NCI-H2107 treated with DMSO at 0.1 percent for 48 hours (cell line): ENCODE data around the gene MICAL3.
A peak's percentile ranks its signal among the peaks of the same experiment; 100 is the strongest.
"Not testable (repeated sequence)": the region's sequence is repeated elsewhere in the genome, so short reads cannot be mapped to it uniquely, and the experiment has no call there.

Experiments
- DNase-seq: peaks from one replicate; lab custom pipeline; 2025; ENCODE audit not compliant: unreplicated experiment; lab: John Stamatoyannopoulos, UW

Gene MICAL3

DNA sequence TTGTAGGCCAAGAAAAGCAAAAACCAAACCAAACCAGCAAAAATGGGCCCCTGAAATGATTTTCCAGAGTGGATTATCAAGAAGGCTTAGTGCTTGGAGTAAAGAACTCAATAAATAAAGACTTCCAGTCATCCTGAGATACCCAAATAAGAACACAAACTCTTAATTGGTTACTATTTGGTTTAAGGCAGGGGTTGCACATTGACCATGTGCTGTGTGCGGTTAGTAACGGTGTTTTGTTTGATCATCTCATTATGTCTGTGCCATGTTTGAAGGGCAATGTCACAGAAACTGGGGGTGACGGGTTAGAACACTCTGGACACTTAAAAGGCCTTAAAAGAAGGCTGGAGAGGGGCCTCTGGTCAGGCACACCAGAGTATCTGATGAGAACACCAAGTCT, 9.7 kb upstream of the MICAL3 start:
- no peak for DNase-seq

DNA sequence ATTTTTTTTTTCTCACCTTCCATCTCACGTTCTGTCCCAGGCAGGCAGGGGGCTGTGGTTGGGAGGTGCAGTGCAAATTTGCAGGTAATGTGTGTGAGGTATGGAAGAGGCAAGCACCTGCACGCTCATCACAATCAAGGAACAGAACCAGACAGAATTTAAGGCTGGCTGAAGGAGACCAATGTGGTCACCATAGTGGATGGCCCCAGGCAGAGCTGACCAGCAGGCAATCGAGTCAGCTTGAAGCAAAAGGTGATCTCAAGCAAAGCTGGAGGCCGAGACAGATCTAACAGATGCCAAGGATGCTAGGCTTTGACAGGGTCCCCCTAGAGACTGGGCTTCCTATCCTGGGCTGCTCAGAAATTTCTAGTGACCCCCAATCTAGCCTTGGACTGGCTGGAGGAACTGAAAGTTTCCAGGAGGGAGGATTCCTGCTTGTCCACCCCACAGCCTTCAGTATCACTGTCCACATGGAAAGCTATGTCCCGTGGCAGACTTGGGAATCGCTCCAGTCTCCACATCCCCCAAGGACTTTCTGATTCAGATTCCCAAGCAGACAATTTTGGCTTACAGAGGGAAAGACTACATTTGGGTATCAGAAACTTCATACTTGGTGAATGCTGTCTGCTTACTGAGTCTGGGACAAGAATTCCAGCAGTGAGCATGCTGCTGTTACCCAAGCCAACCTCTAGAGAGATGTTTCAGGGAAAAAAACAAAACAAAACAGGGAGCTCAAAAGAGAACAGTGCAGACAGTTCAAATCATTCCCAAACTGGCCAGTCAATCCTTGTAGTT, 9.0 kb upstream of the MICAL3 start:
- no peak for DNase-seq

DNA sequence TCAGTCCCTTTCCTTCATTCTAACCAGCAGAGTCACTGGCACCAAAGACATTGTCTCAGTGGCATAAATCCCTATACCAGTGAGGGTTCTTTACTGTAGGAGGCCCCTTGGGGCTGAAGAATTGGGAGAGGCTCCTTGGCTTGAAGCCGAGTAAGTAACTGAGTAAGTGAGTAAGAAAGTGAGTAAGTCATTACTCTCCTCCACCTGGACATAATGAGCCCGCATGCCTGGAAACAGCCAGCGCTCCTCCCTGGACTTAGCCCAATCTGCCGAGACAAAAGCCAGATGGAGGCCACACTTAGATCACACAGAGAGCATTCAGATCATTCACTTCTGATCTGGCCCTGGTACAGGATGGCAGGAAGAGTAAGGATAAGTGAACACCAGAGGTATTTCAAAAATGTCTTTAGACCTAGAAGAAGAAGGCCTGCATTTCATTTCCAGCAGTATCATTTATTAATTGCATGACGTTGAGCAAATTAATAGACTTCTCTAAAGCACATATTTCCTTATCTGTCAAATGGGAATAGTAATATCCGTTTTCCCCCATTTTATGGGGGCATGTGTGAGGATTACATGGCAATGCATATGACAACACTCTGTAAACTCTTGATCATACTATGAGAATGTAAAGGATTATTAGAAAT, 8.2 kb upstream of the MICAL3 start:
- DNase-seq: no peak

DNA sequence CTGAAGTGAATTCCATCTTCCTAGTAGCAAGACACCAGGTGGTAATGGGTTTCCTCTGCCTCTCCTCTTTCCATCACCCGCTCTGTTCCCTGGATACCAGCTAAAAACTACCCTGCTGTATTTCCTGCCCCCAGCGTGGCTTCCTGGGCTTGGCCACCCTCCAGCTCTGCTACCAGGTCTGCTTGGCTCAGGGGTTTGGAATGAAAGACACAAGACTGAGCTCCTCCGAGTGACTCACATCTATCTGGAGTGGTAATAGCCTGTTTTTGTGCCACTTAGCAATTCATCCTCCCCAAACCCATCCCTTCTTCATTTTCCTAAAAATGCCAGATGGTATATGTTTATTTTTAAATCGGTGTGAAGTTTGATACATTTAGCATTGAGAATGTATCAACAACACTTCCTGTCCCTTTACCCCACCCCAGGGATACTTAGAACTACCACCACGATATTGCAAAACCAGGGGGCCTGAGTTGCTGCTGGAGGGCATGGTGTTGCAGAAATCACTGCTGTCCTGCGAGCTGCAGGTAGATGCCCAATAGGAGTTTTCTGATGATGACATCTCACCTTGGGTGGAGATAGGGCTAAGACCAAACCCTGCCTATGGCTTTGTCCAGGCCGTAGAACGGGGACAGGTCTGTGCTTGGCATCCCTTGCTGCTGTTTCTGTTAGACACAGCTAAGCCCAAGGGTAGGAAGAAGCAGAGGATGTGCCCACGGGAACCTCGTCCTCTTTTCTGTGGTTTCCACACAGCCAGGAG, 7.5 kb upstream of the MICAL3 start:
- peak; percentile 3 for DNase-seq

DNA sequence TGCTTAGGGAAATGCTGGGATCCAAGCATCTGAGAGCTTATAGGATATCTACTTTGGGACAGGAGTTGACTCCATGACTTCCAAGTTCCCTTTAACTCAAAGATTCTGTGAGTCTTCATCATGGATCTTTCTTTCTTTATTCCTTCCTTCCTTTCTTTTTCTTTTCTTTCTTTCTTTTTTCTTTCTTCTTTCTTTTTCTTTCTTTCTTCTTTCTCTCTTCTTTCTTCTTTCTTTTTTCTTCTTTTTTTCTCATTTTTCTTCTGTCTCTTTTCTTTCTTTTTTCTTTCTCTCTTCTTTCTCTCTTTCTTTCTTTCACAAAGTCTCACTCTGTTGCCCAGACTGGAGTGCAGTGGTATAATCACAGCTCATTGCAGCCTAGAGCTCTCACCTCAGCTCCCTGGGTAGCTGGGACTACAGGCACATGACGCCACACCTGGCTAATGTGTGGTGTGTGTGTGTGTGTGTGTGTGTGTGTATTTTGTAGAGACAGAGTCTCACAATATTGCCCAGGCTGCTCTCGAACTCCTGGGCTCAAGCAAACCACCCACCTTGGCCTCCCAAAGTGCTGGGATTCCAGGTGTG, 5.4 kb upstream of the MICAL3 start:
- no peak for DNase-seq

DNA sequence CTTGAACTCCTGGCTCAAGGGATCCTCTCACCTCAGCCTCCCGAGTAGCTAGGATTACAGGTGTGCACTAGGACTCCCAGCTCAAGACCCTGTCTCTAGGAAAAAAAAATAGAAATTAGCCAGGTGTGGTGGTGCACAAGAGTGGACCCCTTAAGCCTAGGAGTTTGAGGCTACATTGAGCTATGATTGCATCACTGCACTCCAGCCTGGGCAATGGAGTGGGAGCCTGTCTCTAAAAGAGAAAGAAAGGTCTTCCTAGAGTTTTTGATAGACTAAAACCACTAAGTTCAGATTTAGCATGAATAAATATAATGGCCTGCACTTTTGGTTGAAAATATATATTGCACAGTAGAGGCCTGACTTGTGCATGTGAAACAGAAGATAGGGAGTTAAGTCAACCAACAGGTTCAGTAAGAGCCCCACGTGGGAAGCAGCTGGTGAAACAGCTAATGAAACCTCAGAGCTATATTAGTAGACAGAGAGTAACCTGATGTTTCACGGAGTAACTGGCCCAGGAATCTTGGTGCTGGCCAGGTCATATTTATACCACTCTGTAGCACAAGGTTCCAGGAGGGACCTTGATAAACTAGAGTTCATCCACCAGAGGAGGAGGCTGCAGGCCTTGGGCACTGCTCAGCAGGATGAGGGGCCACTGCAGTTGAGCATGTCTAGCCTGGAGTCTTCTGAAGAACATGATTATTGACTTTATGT, 4.6 kb upstream of the MICAL3 start:
- no peak for DNase-seq

DNA sequence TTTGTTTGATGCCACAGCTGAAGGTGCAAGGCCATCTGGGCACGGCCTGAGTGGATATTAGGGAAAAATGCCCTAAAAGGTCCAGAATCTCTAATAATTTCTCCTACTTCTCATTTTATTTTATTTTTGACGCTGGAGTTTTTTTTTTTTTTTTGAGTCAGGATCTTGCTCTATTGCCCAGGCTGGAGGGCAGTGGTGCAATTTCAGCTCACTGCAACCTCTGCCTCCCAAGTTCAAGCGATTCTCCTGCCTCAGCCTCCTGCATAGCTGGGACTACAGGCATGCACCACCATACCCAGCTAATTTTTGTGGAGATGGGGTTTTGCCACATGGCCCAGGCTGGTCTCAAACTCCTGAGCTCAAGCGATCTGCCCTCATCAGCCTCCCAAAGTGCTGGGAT, 1.5 kb upstream of the MICAL3 start:
- not testable (repeated sequence) for DNase-seq

DNA sequence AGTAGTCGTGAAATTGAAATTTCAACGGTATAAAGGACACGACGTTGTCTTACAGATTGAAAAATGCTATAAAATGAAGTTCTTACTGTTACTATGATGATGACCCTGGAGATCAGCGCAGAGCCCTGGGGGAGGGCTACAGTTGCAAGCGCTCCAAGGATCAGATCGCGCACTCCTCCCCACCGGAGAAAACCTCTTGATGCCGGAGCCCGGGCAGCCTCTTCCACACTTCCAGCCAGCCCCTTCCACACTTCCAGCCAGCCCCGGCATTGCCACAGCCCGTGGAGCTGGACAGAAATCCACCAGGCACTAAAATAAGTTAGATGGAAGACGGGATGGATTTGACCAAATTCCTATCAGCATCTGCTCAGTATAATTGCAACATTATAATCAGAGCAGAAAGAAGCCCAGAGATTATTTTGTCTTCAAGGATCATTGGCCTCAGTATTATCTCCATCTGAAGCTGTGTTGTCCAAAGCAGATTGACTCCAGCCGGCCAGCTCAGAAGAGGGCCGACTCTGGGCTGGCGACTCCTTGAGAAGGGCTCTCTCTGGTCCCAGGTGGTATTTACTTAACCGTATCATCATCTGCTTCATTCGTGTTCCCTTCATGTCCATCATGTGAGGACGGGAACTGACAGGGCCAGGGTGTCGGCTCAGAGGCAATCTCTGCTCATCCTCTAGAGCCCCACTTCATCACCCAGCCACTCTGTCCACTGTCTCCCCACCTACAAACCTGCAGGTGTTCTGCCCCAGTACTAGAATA, 777 bp upstream of the MICAL3 start:
- no peak for DNase-seq

DNA sequence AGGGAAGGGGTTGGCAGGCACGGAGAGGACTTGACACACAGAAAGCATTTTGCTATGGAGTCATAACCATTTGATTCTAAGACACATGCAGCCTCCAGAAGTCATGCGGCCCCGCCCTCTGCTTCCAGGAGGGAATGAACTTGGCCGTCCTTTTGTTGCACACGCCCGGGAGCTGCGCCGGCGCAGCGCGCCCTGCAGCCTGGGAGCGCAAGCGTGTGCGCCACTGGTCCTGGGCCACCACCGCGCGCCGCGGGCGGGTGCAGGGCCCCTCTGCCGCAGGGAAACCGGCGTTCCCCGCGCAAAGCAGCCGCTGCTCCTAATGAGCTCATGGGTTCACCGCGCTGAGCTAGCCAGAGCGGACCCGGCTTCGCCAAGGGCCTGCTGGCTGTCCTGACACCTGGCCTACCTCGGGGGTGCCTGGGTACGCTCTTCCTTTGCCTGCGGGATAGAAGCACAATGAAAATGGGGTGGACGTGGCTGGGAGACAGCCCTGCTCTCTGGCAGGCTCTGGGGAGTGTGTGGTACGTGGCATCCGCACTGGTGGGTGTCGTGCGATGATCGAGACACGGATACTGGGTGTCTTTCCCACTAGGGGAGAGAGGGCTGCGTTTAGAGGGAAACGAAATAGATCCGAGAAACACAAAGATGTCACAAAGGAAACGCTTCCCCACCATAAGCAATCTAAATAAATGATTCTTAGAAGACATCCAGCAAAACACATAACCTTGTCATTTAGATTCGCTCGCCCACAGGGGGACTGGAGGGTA, 669 bp downstream of the MICAL3 start:
- peak; percentile 38 for DNase-seq

DNA sequence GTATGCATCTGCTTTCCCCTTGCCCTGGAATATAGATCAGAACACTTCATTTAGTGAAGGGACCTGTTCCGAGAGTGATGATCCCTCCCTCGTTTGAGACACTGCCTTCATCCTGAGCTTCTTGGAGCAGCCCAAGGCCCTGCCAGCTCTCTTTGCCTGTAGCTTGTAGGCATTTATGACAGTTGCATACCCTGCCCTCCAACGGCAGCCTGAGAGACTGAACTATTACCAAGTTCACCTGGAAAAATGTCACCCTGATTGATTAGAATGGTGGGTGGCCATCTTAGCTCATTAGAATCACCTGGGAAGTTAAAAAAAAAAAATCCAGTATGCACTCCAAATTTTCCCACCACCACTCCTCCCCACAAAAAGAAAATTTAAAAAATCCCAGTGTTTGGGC, 1.5 kb downstream of the MICAL3 start:
- DNase-seq: no peak

DNA sequence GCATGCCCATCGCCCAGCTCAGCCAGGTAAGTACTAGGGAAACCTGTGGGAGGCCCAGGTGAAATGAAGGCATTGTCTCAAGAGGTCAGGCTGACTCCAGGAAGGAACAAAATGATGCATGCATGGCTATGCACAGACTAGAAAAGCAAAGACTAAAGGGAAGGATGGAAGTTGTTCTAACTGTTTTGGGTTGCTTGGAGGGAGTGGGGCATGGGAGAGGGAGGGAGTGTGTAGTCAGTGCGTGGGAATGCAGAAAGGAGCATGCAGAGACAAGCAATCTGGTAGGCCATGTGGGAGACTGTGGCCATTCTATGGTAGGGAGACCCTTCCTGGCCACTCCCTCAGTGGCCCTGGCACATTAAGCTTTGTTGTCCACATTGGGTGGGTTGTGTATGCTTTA, 2.9 kb downstream of the MICAL3 start:
- no peak for DNase-seq

DNA sequence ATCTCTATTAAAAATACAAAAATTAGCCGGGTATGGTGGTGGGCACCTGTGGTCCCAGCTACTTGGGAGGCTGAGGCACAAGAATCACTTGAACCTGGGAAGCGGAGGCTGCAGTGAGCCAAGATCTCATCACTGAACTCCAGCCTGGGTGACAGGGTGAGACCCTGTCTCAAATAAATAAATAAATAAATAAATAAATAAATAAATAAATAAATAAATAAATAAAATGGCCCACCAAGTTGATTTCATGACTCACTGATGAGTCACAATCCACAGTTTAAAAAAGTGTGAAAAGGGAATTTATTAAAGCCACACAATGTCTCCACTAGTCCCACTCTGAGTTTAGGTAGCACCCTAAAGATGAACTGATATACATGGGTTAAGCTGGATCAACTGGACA, 3.6 kb downstream of the MICAL3 start:
- DNase-seq: not testable (repeated sequence)

DNA sequence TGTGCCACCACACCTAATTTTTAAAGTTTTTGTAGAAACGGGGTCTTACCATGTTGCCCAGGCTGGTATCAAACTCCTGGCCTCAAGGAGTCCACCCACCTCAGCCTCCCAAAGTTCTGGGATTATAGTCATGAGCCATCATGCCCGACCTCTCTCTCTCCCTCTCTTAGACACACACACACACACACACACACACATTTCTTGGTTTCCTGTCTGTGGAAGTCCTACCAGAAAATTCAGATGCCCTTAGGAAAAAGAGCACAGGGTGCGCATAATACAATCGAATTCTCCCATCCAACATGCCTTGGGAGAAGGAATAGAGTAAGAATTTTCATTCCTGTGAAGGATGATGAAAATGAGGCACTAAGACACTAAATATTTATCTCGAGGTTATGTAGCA, 10.4 kb downstream of the MICAL3 start:
- DNase-seq: no peak

DNA sequence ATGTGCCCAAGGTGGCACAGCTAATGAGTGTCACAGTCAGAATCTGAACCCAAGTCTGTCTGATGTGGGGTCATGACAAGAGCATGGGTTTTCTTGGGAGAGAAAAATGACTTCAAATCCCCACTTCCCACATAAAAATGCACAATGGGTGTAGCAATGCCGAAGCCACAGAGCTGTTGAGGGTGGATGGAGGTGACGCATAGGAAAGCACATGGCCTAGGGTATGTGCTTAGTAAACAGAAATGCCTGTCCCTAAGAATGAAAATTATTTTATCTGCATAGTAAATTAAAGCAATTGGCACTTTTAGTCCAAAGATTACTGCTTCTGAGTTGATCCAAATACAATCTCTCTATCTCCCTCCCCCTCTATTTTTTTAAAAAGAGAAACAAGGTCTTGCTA, 10.9 kb downstream of the MICAL3 start:
- DNase-seq: no peak

DNA sequence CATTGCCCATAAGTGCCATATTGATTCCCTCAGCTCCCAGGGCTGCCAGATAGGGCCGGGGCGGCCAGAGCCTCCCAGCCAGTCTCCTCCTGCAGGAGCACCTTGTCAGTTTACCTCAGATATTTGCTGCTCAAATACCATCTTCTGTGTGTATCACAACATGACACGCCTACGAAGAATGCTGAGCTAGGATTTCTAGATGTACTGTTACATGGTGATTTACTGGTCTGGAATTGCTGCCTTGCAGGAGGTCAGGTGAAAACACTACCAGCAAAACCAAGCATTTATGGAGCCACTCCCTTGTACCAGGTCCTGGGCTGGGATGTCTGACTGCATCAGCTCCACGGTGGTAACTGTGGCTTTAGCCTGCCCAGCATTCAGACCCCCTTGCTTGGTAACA, 11.8 kb downstream of the MICAL3 start:
- DNase-seq: no peak

DNA sequence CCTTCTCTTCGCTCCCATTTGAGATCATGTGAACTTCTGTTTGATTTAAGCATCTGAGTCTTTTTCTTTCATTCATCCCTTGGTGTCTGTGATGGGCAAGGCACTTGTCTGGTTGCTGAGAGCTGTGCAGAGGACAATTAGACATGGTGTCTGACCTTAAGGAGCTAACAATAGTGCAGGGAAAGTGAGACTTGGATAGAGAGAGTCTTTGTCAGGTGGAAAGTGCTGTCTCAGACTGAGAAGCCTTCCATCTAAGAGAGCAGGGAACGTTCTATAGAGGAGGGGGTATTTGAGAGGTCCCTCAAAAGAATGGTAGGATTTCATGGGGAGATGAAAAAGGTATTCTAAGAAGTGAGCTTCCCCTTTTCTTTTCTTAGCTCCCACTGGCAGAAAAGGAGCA, 14.1 kb downstream of the MICAL3 start:
- no peak for DNase-seq

DNA sequence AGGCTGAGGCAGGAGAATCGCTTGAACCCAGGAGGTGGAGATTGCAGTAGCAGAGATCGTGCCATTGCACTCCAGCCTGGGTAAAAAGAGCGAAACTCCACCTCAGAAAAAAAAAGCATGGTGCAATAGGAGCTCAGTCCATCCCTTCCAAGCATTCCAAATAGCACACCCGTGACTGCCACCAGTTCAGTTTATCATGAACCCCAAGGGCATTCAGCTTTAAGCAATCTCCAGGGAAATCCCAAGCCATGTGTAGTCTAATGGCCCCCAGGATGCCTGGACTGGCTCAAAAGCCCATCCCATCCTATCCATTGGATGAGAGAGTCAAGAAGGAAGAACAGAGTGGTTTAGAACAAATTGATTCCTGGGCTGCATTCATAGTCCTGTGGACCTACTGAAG, 16.2 kb downstream of the MICAL3 start:
- DNase-seq: no peak

DNA sequence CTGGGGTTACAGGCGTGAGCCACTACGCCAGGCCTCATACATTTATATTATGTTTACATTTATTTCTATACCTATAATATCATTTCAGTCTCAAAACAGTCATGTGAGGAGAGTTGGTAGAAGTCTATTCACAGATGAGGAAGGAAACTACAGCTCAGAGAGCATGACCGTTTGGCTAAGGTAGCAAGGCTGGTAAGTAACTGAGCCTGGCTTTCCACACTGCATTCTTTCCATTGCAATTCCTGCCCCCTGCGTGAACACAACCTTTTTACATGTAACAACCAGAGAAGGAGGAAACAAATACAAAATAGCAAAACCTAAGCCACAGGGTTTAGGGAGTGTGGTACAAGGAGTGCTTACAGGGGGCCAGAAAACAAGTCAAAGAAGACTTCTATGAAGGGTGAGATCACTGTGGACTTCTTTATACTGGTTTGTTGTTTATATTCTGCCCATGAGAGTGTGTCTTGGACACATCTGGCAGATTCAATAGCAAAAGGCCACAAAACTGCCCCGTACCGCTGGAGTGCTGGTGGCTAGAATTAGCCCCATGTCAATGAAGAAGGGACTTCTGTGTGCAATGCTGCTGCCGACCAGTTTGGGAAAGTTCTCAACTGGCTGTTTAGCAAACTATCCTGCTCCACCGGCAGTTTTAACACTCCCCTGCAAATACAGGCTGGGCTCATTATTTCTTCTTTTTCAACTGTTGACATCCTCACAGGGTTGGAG, 19.0 kb downstream of the MICAL3 start:
- DNase-seq: no peak

DNA sequence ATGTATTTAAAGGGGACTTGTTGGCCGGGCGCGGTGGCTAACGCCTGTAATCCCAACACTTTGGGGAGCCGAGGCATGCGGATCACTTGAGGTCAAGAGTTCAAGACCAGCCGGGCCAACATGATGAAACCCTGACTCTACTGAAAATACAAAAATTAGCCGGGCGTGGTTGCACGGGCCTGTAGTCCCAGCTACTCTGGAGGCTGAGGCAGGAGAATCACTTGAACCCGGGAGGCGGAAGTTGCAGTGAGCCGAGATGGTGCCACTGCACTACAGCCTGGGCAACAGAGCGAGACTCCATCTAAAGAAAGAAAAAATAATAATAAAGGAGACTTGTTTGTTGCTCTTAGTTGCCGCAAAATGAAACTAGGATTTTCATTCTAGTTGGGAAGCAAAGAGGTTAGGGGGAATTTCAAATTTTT, 22.5 kb downstream of the MICAL3 start:
- not testable (repeated sequence) for DNase-seq
